Right lobe of liver (tissue), 6 donors: ENCODE results near the gene ARHGEF37. TPM values are rescaled to one million over a fixed set of nuclear protein-coding genes. Genes with fewer than 3 reads are reported as not detected.
A peak's percentile ranks its signal among the peaks of the same experiment; 100 is the strongest.
"Not testable (repeated sequence)": the region's sequence is repeated elsewhere in the genome, so short reads cannot be mapped to it uniquely, and the experiment has no call there.

Experiments
- ATAC-seq, 4 donors: fragments of 200-7000 bp; cut with Tn5 transposase; one replicate each; pipeline ENCODE4 v1.9.1; 2020; ENCODE audit warnings: mild to moderate bottlenecking in 4 of 4, moderate library complexity in 4 of 4
- DNase-seq, 3 donors: peaks; one replicate each; pipeline ENCODE4 v3.0.0-alpha.2; 2020
- H3K27ac ChIP-seq, 3 donors: fragments of 200-600 bp; one replicate each; pipeline ENCODE4 v1.8.0; 2022
- H3K27me3 ChIP-seq, 2 donors: fragments of 200-600 bp; one replicate each; pipeline ENCODE4 v1.8.0; 2022
- H3K36me3 ChIP-seq, 4 donors: fragments of 200-600 bp; sonication (generic) in 1 of 4; one replicate each; pipeline versions ENCODE4 v1.5.1 to v1.8.0; 2017 to 2022; ENCODE audit warnings: control low read depth in 1 of 4
- H3K4me1 ChIP-seq, 4 donors: fragments of 200-600 bp; sonication (generic) in 1 of 4; one replicate each; pipeline versions ENCODE4 v1.5.1 to v1.8.0; 2017 to 2022; ENCODE audit warnings: control low read depth in 1 of 4
- H3K4me3 ChIP-seq, 3 donors: fragments of 200-600 bp; one replicate each; pipeline ENCODE4 v1.8.0; 2022
- H3K9me3 ChIP-seq, 4 donors: fragments of 200-600 bp; sonication (generic) in 1 of 4; one replicate each; pipeline versions ENCODE4 v1.5.1 to v1.8.0; 2017 to 2022; ENCODE audit warnings: control low read depth in 1 of 4
- POLR2A ChIP-seq: fragments of 450-650 bp; IDR thresholded peaks from one replicate; pipeline ENCODE4 v1.6.1; 2017; ENCODE audit warnings: antibody characterized with exemption, mild to moderate bottlenecking
- WGBS: methylation state at CpG from one replicate; pipeline ENCODE4 v1.1.6; 2018; ENCODE audit warnings: low coverage, low lambda C conversion rate; ENCODE audit not compliant: insufficient coverage; ENCODE audit errors: missing lambda C conversion rate; 5-methylcytosine and 5-hydroxymethylcytosine counted together
- intact Hi-C, 2 donors: fragments of 100-400 bp; cut with DNase I; formaldehyde crosslinking; loops; one replicate each; pipeline versions ENCODE4 v1.11.2 to v1.14.1; 2022
- total RNA-seq, 6 experiments: library from RNA; depleted of rRNA in 2 of 6; stranded (reverse); fragments of >200 nt in 2 of 6; fragmentation: NEBNext Ultra II Directional in 3 of 6; extraction: Animal tissue kit (Norgen Biotek cat#: 25700) in 3 of 6; gene quantifications; one replicate each; pipeline versions ENCODE4 v1.1.0 to v1.2.4, GENCODE V29; 2016 to 2023
- TF ChIP-seq, protein P1 (sequence below), 4 donors: fragments of 200-600 bp in 3 of 4; fragments of 450-650 bp in 1 of 4; IDR thresholded peaks; one replicate each; pipeline versions ENCODE4 v1.5.1 to v1.8.0; 2016 to 2022; ENCODE audit warnings: antibody characterized with exemption in 4 of 4, mild to moderate bottlenecking in 2 of 4
- donor health status: DM: no; HTN: yes; CAD: no.
- donor health status: DM: no; HTN: no; CAD: no.
- donor health status: DM: no; HTN: no; CAD: no.
- donor health status: DM: no; HTN: yes; CAD: no.
- donor health status: DM: no; HTN: yes; CAD: no.

Gene ARHGEF37
- total RNA-seq, 6 experiments from 2014 or later = 1.6 to 7.3 (median 2.1) TPM

DNA sequence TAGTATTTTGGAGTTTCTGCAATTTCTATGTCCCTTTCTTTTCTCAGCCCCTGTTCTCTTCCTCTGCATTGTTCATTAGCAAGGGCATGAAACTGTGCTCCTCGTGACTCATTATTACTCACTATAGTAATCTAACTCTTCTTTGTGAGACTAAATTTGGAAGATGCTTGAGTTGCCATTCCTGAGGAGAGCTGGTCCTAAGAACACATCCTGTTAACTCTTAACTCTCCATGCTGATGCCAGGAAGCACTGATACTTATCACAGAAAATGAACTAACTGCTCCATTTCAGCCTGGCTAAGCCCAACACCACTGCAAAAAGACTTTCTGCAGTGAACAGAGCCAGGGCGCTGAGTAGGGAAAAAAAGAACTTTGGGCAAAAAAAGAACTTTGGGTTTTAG is 19.4 kb upstream of the ARHGEF37 start:
- WGBS = 47% methylated on average over 2 of the region's 2 CpGs
- Histone ChIP-seq H3K27ac (peak overlapping the region; percentile 5 to 25 (median 20)), H3K36me3 (no peaks in the 10 kb centered on the region), H3K4me3 (no peak overlapping the region), H3K27me3 (no peaks in the 10 kb centered on the region), H3K9me3 (no peaks in the 10 kb centered on the region), H3K4me1 (peaks cover 0 to 10% (median 0%) of the 10 kb centered on the region in 4 donors)
- TF ChIP-seq POLR2A = no peak
- TF ChIP-seq, protein P1, sequence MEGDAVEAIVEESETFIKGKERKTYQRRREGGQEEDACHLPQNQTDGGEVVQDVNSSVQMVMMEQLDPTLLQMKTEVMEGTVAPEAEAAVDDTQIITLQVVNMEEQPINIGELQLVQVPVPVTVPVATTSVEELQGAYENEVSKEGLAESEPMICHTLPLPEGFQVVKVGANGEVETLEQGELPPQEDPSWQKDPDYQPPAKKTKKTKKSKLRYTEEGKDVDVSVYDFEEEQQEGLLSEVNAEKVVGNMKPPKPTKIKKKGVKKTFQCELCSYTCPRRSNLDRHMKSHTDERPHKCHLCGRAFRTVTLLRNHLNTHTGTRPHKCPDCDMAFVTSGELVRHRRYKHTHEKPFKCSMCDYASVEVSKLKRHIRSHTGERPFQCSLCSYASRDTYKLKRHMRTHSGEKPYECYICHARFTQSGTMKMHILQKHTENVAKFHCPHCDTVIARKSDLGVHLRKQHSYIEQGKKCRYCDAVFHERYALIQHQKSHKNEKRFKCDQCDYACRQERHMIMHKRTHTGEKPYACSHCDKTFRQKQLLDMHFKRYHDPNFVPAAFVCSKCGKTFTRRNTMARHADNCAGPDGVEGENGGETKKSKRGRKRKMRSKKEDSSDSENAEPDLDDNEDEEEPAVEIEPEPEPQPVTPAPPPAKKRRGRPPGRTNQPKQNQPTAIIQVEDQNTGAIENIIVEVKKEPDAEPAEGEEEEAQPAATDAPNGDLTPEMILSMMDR (IDR thresholded peaks at IDR 0.05) = no peak
- intact Hi-C loops = no loop called here
- DNase-seq (no peak), ATAC-seq (peak; percentile 63 to 79 (median 76))

DNA sequence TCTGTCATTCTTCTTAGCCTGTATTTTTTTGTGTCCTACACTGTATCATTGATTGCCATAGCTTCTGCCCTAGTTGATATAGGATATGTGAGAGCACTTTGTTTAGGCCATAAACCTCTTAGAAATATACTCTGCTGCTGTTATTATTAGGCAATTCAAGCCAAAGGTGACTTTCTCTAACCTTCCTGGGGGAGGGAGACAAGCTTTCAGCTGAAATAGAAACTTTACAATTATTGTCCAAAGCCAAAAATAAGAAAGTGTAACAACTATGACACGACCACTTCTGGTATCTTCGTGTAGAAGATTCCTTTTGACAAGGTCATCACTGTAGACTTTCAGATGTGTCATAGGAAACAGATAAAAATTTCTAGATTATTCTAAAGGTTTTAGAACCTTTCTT is 17.8 kb upstream of the ARHGEF37 start:
- DNase-seq = no peak
- TF ChIP-seq POLR2A = no peak
- TF ChIP-seq, protein P1 (IDR thresholded peaks at IDR 0.05) = no peak
- 29% methylated on average over 2 of the region's 2 CpGs for WGBS
- Histone ChIP-seq H3K9me3 (no peaks in the 10 kb centered on the region), H3K4me3 (no peak overlapping the region), H3K36me3 (no peaks in the 10 kb centered on the region), H3K27me3 (no peaks in the 10 kb centered on the region), H3K4me1 (peaks cover 0 to 10% (median 0%) of the 10 kb centered on the region in 4 donors), H3K27ac (peak overlapping the region; percentile 5 to 18 (median 11))
- intact Hi-C loops = no loop called here
- ATAC-seq = no peak

DNA sequence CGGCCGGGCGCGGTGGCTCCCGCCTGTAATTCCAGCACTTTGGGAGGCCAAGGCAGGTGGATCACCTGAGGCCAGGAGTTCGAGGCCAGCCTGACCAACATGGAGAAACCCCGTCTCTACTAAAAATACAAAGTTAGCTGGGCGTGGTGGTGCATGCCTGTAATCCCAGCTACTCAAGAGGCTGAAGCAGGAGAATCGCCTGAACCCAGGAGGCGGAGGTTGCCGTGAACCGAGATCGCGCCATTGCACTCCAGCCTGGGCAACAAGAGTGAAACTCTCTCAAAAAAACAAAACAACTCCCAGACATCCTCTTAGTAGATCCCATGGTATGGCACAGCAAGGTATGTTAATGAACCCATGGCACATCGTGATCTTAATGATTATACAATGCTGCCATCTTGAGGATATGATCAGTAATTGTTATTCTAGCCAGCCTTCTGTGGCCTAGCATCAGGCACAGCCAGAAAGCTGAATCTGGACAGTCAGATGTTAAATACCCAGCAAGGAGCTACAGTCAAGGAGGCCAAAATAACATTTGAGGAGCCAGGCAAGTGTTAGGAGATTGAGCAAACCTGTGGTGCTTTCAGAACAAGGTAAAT is 16.7 kb upstream of the ARHGEF37 start:
- TF ChIP-seq, protein P1 (IDR thresholded peaks at IDR 0.05) = peak; percentile 61 to 87 (median 62)
- intact Hi-C loops = loop anchor here (5.0 kb wide), 2 partner anchors 122 to 182 kb away; no protein-coding TSS in a partner anchor
- not testable (repeated sequence) for H3K27ac ChIP-seq, H3K9me3 ChIP-seq, H3K4me1 ChIP-seq, H3K27me3 ChIP-seq, H3K36me3 ChIP-seq, H3K4me3 ChIP-seq, DNase-seq
- WGBS = 48% methylated on average over 12 of the region's 15 CpGs
- peak; percentile 92 to 93 (median 92) for ATAC-seq

DNA sequence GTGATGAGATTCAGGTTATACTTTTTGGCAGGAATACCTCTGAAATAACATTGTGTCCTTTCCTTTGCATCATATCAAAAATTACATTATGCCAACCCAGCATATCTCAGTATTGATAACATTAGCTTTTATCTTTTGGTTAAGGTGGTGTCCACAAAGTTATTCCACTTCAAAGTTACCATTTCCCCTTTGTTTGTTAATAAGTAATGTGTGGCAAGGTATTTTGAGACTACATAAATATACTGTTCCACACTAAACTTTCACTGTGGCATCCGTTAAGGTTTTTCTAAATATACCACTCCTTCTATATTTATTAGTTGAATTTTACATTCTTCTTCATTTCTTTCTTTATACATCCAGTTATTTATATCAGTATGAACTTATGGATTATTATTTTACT is 14.1 kb upstream of the ARHGEF37 start:
- H3K4me3 ChIP-seq = no peak overlapping the region
- intact Hi-C loops = loop anchor here (5.0 kb wide), 2 partner anchors 125 to 185 kb away; no protein-coding TSS in a partner anchor
- H3K27ac ChIP-seq = no peak overlapping the region
- TF ChIP-seq, protein P1 (IDR thresholded peaks at IDR 0.05) = no peak
- no peak for TF ChIP-seq POLR2A
- H3K36me3 ChIP-seq = no peaks in the 10 kb centered on the region
- H3K4me1 ChIP-seq = peaks cover 0 to 6% (median 0%) of the 10 kb centered on the region in 4 donors
- DNase-seq (no peak), ATAC-seq (no peak)
- 80% methylated on average over 1 of the region's 1 CpG for WGBS
- no peaks in the 10 kb centered on the region for H3K9me3 ChIP-seq
- H3K27me3 ChIP-seq = no peaks in the 10 kb centered on the region
